ENCODE results near the gene C5orf22.
A peak's percentile ranks its signal among the peaks of the same experiment; 100 is the strongest.
"Not testable (repeated sequence)": the region's sequence is repeated elsewhere in the genome, so short reads cannot be mapped to it uniquely, and the experiment has no call there.

The C5orf22 gene

DNA sequence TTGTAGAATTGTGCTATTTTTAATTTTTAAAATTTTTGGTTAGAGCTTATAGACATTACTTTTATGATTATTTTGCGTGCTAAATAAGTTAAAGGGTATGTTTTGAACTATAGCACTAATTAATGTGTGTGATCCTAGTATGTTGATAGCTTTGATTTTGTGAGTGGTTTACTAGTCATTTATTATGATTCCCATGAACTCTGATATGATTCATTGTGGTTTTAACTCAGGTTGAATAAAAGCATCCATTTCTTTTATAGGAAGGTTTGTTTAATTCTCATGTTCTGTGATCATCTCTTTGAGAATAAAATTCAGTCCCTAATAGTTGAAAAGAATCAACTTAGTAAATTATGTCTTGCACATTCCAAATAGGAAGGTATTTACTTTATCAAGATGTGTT, 22.5 kb downstream of the C5orf22 start:
- no peak for DNase-seq

DNA sequence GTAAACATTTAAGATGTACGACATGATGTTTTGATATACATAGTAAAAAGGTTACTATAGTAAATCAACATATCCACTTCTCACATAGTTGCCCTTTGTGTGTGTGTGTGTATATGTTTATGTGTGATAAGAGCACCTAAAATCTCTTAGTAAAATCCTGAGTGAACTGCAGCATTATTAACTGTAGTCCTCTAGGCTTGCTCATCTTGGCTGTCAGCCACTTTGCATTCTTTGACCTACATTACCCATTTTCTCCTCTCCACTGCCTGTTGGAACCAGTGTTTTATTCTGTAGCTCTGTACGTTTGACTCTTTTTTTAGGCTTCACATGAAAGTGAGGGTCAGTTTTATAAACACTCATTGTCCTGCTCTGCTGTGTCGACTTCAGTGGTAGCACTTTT, 24.4 kb downstream of the C5orf22 start:
- no peak for DNase-seq

DNA sequence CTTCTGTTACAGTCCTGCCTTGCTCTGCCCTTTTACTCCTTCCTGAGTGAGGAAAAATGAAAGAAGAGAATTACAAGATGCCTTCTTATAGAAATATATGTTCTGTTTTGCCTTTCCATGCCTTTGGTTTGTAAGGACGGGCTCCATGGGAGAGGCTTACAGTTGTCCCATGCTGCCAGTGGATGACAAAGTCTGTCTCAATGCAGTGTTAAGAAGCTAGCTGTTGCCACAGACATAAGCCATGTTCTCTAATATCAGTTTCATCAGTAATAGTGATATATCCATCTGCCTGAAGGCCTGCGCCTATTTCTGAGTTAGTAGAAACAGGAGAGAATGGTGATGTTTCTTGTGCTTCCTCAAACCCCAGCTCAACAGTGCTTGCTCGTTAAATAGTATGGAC, 27.8 kb downstream of the C5orf22 start:
- no peak for DNase-seq

DNA sequence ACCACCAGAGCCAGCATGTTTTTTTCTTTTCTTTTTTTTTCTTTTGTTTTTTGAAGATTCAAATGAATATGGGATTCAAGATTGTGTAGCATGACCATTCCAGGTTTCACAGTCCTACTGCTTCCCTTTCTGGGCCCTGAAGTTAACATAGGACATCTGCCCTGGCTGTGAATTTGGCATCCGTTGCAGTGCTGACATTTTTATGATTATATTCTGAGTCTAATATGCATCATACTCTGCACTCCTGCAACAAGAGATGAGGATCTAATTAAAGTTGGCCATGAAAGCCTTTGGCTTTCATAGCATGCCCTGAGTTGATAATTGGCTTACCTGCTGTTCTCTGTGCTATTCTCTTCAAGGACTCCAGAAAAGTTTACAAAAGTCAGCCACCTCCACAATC, 29.8 kb downstream of the C5orf22 start:
- no peak for DNase-seq

DNA sequence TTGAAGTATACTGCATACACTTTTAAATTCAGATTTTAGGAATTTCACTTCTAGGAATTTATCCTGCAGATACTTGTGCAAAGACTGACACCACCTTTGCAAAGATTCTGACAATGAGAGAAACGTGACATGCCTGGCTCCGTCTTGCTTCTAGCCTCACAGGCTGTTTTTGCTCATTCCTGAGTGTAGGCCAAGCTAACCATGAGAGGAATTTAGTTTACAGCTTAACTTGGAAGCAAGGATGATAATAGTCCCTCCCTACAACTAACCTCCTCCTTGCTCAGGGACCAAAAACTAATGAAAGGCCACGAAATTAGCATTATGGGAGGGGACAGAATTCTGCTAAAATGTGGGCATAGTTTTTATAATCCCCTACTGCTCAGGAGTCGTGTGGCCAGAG, 31.1 kb downstream of the C5orf22 start:
- no peak for DNase-seq

DNA sequence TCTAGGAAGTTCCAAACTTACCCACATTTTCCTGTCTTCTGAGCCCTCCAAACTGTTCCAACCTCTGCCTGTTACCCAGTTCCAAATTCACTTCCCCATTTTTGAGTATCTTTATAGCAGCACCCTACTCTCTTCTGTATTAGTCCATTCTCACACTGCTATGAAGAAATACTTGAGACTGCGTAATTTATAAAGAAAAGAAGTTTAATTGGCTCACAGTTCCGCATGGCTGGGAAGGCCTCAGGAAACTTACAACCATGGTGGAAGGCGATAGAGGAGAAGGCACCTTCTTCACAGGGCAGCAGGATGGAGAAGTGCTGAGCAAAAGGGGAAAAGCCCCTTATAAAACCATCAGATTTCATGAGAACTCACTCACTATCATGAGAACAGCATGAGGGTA, 34.3 kb downstream of the C5orf22 start:
- DNase-seq = not testable (repeated sequence)

DNA sequence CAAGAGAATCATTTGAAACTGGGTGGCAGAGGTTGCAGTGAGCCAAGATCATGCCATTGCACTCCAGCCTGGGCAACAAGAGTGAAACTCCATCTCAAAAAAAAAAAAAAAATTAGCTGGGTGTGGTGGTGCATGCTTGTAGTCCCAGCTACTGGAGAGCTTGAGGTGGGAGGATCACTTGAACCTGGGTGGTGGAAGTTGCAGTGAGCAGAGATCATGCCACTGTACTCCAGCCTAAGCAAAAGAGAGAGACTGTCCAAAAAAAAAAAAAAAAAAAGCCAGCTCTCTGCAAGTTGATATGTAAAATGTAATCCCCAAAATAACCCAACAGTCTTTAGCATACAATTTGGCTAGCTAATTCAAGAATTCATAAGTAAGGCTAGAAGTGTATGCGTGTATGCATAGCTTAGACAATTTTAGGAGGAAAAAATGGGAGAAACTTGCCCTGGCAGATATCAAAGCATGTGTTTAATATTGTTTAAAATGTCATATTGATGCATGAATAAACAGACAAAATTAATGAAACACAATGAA, 36.3 kb downstream of the C5orf22 start:
- no peak for DNase-seq

DNA sequence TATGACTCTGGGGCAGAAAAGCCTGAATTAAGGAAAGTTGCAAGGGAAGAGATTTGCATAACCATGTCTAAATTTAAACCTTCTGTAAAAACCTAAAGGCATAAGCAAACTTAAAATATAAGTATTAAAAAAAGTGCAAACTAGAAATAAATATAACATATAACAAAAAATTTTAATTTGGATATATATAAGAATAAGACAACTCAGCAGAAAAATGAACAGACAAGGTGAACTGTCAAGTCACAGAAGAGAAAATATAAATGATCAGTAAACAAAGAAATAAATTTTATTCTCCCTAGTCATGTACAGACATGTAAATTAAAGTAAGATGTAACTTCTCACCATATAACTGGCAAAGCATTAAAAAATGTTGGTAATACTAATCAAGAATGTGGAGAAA, 37.0 kb downstream of the C5orf22 start:
- no peak for DNase-seq

DNA sequence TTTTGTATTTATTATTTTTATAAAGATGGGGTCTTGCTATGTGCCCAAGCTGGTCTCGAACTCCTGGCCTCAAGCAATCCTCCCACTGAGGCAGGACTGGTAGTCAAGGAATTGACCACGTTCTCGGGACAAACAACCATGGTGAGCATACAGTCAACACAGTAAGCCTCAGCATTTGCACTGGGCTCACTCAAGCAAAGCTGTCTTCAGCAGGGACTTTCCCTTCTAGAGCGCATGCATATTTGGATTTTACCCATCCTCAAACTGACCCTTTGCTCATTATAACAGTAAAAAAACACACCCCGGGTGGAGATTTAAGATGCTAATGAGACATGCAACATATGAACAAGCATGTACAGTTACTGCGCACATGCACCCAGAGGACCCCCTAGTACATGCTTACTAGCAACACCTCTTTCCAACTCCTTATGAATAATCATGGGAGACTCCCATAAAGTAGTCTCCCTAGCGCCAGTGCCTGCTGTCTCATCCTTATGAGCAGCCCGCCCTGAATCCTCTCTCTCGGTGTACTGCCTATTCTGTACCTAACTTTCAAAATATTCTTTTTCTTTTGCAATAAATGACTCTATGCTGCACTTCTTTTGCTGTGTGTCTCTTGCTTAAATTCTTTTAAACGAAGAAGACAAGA, 41.5 kb downstream of the C5orf22 start:
- DNase-seq = no peak

DNA sequence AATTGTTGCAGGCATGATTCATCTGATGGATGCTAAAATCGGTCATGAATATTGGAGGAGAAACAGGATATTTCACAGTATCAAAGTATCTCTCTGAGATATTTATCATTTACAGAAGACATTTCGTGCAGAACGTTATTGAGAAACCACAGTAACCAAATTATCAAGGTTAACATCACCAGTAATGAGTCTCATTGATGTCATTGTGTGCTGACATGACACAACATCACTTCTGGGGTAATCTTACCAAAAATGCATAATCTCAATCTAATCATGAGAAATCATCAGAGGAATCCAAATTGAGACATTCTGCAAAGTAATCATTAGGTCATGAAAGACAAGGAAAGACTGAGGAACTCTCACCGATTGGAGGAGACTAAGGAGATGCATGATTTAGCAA, 42.7 kb downstream of the C5orf22 start:
- no peak for DNase-seq

DNA sequence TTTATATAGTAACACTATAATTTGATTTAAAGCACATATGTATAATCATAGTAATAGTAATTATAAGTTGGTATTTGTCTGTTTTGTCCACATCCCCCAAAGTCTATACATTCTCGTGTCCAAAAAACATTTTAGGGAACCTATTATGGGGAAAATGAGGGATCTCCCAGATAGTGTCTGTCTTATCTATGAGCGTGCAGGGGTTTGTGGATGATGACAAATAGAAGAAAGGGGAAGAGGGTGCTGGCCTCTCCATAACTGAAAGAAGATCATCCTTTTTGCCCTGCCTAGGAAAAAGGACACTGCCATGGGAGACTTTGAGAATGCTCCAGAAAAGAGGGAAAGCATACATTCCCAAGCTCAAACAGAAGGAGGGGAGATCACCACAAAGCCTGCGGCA, 45.3 kb downstream of the C5orf22 start:
- no peak for DNase-seq

DNA sequence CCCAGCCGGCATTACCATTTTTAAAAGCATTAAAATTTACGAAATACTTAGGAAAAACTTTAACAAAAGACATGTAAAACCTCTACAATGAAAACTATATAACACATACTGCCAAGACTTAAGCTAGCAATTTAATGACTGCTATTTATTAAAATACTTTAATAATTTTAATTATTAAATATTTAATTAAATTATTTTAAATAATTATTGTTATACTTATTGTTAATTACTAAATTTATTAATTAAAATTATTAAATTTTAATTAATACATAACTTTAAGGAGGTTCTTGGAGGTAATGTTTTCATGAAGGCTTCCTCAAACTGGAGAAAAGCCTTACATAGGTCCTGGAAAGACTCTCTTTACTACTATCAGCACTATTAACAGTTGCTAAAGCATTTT, 47.5 kb downstream of the C5orf22 start:
- no peak for DNase-seq

DNA sequence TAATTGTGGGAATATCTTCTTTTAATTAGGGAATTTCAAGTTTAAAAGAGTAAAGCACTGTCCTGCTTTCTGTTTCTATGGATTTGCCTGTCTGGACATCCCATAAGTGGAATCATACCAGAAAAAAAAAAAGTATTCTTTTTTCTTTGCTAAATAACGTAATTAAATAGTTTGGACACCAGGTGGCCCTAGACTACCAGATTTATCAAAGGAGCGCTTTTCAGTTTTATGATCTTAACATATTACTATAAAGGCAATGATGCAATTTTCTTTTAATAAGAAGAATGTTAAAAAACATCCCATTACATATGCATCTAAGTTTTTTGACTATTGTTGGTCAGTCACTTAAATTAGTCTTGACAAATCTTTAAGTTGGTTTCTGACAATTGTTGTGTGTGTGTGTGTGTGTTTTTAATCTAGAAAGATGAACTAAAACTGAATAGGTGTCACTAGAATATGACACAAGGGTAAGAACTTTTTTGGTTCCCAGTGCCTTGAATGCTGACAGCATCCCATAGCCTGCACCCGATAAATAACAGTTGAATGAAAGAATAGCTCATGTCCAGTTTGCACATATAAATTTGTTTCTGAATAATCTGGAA, 49.5 kb downstream of the C5orf22 start:
- DNase-seq = peak in 3 of 6 experiments; percentile 5 to 42 (median 32)

DNA sequence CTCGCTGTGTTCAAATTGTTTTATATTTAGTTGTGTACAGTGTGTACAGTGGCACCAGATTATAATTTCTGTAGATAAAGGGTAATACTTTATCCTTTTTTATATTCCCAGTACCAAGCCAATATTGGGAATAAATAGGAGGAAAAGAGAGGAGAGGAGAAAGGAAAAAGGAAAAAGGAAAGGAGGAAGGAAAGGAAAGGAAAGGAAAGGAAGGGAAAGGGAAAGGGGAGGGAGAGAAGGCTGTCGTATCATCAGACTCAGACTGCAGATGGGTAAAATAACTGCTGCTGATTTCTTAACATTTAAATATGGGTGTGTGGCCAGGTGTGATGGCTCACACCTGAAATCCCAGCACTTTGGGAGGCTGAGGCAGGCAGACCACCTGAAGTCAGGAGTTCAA, 51.0 kb downstream of the C5orf22 start:
- no peak for DNase-seq

DNA sequence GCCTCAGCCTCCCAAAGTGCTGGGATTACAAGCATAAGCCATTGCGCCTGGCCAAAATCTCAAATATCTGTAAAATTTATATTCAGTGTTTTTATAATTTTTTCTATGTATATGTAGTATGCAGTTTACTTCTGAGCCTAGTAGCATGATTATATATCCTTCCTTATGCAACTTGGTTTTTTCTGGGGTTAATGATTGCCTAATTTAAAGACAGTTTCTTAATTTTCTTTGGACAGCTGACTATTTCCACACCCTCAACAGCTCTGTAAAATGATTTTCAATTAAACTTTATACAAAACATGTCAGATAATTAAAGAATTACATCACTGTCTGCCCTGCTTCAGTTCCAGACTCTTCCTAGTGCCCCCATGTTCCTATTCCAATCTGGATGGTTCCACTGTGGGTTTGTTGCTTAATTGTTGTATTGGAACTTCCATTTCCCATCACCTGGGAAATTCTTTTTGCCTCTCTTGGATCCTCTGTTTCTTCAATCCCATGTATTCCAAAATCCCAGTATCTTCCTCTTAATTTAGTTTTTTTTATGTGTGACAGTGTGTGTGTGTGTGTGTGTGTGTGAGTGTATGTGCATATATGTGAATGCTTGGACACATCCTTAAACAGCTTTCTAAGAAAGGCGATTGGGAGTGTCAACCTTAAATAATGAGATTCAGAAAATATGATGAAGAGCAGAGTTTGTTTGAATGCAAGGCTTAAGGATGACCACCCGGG, 53.2 kb downstream of the C5orf22 start:
- DNase-seq = no peak

DNA sequence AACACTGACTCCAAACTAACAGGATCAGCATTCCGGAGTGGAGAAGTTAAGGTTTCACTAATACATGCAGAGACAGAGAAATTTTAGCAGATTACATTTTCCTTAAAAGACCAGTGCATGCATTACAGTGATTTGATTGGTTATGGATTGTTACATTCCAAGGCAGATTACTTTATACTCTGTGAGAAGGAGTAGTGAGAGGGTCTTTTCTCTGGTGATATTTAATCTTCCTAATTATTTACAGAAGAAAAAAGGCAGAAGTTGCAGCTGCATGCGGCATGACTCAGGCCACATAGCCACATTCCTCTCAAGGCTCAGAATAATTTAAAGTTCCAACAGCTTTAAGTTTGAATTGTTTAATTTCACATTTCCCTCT, 53.8 kb downstream of the C5orf22 start:
- DNase-seq = no peak

DNA sequence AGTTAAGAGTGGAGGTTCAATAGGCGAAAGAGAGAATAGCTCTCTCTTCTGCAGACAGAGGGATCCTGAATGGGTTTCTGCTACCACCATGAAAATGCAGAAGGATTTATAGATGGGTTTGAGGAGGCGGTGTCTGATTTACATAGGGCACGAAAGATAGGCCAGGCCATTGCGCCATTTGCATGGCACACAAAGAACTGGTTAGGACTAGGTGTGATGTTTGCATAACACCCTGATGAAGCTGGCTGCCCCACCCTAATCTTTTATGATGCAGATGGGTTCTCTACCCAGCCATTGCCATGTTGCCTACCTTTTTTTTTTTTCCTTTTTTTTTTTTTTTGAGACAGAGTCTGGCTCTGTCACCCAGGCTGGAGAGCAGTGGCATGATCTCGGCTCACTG, 55.4 kb downstream of the C5orf22 start:
- DNase-seq = no peak

DNA sequence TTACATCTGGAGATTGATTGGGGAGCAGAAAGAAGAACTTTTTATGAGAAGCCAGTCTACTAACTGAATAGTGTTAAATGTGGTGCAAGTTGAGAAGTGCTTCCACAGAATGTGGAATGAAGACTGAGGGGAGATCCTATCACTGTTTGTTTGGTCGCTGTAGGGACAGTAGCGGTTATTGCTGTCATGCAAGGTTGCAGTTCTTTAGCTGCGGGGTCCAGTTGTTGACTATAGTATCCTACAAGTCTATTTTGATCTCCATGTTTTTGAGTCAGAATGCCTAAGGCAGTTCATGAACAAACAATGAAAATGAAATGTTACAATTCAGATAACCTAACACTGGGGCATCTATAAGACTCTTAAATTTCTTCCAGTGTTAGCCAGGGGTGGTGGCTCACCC, 61.6 kb downstream of the C5orf22 start:
- DNase-seq = no peak

DNA sequence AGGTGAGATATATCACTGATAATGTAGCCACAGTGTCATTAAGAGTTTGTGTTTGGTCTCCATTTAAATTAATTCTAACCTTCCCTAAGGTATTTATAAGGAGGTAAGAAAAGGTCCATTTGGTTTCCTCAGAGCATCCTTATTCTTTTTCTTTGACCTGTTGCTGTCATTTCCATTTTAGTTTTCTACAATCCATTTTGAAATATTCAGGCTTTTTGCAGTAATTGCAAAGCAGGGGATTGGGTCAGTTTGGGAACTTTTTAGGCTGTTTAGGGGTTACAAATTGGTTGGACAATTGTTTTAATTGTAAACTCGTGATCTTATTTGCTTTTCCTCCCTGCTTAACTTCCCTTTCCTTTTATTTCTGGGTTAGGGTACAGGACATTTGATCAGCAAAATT, 64.3 kb downstream of the C5orf22 start:
- DNase-seq = no peak

DNA sequence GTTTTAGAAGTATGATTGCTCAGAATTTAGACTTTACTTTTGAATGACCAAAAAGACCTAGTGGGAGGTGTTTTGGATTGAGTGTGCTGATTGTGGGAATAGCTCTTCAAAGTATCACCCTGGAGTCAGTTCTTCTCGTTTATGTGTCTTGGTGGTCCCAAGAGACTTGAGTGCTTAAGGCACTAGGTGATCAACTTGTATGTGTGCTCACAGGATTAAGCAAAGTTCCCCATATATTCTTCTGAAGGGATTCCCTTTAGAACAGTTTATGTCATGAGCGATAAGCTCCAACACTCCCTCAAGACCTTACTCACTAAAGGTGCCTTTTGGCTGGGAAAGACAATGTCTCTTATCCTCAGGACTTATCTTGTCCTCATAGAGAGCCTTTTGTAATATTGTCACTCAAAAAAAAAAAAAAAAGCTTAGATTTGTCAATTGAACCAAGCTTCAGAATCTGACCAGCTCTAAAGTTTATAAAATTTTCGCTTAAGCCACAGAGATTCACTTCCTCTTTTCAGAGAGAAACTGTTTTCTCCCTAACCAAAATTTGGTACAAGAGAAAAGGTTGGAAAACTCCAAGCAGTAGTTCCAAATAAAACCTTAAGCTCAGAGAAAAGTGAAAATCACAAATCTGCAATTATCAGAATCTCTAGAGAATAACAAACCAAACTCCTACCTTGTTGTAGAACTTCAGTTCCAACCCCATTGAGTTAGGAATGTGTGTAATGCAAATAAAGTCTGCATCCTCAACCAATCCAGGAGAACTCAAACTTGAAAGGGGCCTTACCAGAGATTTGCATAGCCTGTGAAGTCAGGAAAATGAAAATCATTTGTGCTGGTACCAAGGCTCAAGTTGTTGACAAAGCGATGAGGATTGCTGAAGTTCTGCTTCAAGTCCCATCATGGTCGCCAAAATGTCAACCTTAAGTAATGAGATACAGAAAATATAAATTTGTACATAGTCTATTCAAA, 66.8 kb downstream of the C5orf22 start:
- DNase-seq = no peak

DNA sequence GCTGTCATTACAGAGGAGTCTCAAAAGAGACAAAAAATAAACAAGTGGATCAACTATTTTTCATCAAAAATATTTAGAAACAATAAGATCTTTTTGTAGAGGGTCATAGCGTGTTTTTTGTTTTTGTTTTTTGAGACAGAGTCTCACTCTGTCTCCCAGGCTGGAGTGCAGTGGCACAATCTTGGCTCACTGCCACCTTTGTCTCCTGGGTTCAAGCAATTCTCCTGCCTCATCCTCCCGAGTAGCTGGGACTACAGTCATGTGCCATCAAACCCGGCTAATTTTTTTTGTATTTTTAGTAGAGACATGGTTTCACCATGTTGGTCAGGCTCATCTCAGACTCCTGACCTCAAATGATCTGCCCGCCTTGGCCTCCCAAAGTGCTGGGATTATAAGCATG, 70.2 kb downstream of the C5orf22 start:
- DNase-seq = not testable (repeated sequence)

DNA sequence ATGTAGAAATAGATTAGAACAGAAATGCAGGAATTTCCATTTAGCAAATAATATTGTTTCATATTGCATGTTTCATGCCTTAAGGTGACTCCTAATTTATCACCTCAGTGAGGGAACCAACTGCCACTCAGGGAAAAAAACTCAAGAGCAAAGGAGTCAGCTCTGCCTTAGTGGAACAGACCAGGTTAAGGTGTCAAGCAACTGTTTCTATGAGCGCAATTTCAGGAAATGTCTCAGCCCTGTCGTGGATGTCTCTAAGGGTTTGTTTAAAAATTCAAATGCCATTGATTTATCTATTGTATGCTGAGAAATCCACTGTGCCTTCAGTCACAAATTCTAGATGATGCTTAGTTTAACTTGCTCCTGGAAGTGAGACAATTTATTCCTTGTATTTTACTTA, 72.1 kb downstream of the C5orf22 start:
- DNase-seq = no peak

DNA sequence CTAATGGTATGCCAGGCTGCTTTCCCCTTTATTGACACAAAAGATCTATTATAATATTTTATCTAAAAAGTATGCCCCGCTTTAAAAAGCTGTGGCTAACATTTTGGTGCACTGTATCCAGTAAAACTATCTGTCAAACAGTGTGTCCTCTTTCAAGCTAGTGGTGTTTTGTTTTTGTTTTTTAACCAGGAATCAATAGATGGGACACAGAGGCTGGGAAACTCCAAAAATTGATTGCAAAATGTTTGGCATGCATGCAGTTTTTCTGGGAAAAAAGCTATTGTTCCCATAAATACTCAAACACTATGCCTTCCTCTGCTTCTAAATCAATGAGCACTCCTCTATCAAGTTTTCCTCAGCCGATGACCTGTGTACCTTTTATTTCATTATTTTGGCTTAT, 72.5 kb downstream of the C5orf22 start:
- DNase-seq = no peak

Data from stimulated activated naive CD4-positive, alpha-beta T cell (primary cell).